Stimulated activated CD4-positive, alpha-beta T cell treated with anti-CD3 and anti-CD28 coated beads, Interleukin-15, amount 100 ng/mL, for 1 hour (primary cell): ENCODE results near the gene MRTO4.
"Not testable (repeated sequence)": the region's sequence is repeated elsewhere in the genome, so short reads cannot be mapped to it uniquely, and the experiment has no call there.

Source experiments
- DNase-seq, 2 donors: peaks; one replicate each; pipeline ENCODE4 v3.0.0-alpha.2; 2020; ENCODE audit warnings: low read depth in 1 of 2, low spot score in 1 of 2

MRTO4 gene

GRCh38 chr1:19251305-19252196, at the start of gene MRTO4, which contains the start of gene EMC1:
TSS of gene MRTO4 (plus strand) at chr1:19251805. CDS start at chr1:19251836, 31 bp downstream.
TSS of gene EMC1 (minus strand) at chr1:19251524. CDS start at chr1:19251509, 15 bp downstream.
- DNase-seq = peak; percentile 83 to 92

DNA sequence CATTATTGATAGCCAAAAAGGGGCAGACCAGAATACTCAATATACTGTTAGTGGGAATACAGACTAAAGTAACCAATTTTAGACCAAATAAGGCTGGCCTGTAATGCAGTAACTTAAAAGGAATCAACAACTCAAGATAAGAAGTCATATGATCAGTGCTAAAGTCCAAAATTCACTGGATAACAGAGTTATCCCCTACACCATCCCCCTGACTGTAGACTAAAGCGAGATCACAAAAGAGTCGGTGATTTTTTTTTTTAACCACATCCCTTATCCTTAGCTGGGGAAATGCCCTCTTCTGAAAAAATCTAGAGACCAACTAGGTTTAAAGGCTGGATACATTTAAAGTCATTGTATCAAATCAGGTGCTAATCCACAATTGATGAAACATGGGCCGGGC, 49.2 kb upstream of the MRTO4 start:
- no peak for DNase-seq

GRCh38 chr1:19203440-19203839, 48.2 kb upstream of the MRTO4 start:
- no peak for DNase-seq

DNA sequence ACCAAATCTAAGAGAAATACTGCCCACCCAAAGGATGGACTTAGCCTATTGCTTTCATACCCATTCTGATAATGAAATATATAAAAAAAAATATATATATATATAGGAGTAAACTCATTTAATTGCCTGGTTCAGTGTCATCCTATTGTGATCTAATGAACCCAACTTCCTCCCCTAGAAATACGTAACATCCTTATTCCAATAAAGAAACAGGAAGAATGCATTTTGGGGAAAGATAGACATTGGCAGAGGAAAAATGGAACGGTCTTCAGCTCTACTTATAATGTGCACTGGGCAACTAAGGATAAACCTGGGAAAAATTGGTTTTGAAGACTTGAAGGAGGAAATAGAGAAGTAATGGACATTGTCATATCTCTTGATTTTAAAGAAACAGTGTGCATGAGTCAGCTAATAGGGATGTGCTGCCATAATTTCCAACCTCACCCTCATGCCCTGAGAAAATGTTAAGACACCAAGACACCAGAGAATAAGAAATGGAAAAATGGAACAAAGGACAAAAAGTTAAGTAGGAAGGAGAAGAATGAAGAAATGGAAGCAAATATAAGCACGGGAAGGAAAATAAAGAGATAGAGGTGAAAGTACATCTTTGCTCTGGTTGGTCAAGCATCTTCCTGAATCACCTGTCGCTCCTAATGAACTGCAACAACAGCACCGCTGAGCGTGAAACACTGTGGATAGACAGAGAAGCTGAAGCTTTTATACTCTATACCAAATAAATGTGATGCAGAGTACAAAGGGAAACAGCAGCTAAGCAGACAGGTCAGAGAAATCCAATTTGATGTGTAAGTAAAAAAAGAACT, 46.9 kb upstream of the MRTO4 start:
- no peak for DNase-seq

DNA sequence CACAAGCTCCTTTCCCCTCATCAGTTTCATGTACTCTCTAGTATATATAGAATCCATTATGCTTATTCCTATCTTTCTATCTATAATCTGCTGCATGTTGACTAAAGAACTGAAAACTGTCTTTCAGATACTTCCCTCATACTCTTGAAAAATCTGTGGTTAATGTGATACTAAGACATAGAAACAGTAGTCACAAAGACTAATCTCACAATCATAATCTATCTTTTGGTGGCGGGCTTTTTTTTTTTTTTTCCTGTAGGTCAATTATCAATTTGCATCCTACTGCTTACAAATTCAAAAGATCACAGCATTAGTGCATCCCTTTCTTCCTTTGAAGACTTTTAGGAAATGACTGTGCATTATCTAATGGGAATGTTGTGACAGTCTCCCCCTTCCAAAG, 46.2 kb upstream of the MRTO4 start:
- DNase-seq = no peak

GRCh38 chr1:19205845-19206244, 45.8 kb upstream of the MRTO4 start:
- DNase-seq = no peak

GRCh38 chr1:19206947-19207346, 44.7 kb upstream of the MRTO4 start:
- DNase-seq = no peak

DNA sequence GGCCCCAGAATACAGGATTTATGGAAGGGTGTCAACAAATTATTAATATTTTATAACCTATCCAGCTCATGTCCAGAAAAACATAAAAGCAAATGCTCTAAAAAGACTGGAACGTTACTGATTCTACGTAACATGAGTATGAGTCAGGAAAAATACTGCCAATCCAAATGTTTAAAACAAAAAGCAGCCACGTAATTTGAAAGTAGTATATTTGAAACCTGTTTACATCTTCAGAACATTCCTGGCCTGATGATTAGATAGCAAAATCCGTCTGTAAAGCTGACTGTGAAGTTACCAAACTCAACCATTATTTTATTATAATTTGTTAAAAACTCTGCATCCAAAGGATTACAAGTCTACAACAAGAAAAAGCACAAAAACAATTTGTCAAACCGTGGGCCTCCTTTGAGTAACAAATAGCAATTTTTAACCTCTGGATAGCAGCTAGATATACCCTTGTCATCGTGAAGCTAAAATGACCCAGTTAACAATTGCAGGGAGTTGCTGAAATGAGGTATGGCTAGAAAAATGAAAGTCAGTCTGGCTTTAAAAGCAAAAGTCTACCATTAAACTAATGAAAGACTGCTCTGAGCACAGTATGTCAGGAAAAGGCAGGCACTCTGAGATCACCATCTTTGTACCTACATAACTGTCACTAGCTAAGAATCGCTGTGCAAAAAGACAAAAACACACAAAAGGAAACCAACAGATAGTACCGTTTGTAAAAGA, 42.7 kb upstream of the MRTO4 start:
- no peak for DNase-seq

DNA sequence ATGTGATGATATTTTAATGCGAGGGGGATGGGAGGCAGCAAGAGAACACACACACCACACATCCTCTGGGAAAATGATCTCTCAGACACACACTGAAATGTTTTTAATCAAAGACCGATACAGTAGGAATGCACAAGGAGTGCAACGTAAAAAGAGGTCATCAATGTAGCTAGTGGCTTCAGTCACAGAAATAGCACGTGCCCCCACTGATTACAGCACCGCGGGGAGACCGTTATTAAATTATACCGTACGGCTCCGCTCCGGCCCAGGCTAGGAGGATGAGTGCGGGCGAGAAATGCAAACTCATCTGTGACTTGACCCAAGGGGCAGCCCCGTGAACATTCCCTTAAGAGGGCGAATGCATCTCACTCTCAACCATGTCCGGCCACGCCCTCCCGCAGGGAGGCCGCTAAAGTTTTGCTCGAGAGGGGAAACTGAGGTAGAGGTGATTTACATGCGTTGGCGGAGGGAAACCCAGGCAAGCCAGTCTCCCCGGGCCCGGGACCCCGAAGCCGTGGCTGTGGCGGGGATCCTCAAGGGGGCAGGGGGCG, 42.1 kb upstream of the MRTO4 start:
- peak; percentile 3 to 44 for DNase-seq

DNA sequence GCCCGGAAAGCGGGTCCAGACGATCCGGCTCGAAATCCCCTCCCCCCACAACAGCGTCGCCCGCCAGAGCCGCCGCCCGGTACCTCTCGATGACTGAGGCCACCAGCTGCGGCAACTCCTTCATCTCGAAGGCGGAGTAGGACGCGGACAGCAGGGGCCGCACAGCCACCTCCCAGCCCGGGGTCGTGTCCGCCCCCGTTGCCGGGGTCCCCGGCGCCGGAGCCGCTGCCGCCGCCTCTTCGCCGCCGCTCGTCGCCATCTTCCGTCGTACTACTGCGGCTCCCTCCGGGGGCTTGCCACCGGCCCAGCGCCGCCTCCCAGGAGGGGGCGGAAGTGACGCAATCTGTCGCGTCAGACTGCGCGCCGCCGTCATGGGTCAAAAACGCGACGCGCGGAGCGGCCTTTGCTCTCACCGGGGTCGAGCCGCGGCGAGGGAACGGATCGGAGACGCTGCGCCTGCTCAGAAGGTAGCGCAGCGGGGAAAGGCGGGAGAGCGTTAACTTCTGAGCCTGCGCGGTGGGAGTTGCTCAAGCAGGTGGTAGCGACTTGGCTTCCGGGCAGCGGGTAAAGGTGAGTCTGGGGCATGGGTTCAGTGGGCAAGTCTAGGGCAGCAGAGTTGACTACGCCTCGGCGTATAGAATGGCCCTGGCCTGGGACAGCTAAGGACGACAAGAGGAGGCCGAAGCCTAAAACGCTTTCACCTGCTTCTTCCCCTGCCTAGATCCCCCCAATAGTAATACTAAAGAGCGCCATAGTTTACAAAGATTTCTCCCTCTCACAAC, 41.4 kb upstream of the MRTO4 start, which contains the start of gene UBR4:
UBR4 (minus strand) TSS at position 277 of the 782 bp plus-strand sequence; CDS start at position 259, 18 bp downstream.
- DNase-seq = peak; percentile 94 to 96

GRCh38 chr1:19210772-19211549, 40.6 kb upstream of the MRTO4 start:
- DNase-seq = no peak

- no peak for DNase-seq
These were observed 39.4 kb upstream of the MRTO4 start for GRCh38 chr1:19212167-19212566.

DNA sequence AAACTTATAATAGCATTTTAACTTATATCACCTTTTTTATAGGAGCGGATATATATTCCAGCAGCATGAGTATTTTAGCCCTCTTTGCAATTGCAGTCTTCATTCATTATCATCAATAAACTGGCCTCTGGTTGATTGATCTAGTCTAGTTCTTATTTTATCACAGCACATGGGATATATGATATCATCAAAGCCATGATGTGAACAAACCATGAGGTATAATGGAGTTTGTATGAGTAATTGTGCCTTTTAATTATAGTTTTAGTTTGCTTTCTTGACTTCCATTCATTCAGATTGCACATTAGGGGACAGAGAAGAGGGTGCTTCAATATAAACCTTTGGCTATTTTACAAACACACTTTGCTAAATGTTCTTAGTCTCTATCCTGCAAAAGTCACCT, 38.0 kb upstream of the MRTO4 start:
- DNase-seq = no peak

- not testable (repeated sequence) for DNase-seq
These were observed 35.0 kb upstream of the MRTO4 start for GRCh38 chr1:19216585-19216984.

GRCh38 chr1:19219451-19219850, 32.2 kb upstream of the MRTO4 start:
- DNase-seq = no peak

DNA sequence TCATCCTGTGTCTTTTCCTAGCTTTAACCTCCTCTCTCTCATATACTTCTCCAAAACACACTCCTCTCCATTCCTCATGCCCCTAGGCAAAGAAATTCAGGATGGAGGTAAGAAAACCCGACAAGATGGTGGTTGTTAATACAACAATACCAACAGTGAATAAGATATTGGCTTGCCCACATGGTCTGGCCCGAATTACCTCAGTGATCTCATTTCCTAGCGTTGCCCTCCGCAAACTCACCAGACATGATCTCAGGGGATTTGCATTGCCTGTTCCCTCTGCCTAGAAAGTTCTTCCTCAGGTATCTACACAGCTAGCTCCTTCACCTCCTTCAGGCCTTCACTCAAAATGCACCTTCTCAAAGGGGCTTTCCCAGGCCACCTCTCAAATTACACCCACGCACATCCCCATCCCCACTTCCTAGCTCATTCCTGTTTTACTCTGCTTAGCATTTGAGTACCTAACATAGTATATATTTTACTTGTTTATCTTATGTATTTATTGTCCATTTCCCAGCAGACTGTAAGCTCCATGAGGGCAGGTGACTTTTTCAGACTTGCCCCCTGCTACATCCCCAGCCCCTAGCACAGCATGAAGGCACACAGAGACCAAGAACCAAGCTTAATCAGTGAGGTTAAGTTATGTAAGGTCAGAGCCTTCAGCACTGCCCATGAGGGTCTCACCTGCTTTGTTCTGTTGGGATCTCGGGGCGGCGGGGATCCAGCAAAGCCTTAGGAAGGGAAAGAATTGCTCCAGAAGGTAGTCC, 31.3 kb upstream of the MRTO4 start:
- DNase-seq = no peak

GRCh38 chr1:19220991-19221390, 30.6 kb upstream of the MRTO4 start:
- no peak for DNase-seq

- no peak for DNase-seq
These were observed 29.0 kb upstream of the MRTO4 start for GRCh38 chr1:19222573-19222972.
